Endothelial cell (in vitro differentiated cells): Measurements from ENCODE around the gene HELZ. TPM values are rescaled to one million over a fixed set of nuclear protein-coding genes. Genes with fewer than 3 reads are reported as not detected.
"Not testable (repeated sequence)": the region's sequence is repeated elsewhere in the genome, so short reads cannot be mapped to it uniquely, and the experiment has no call there.

Source experiments
- DNase-seq: peaks from one replicate; pipeline ENCODE4 v3.0.0; 2021; ENCODE audit warnings: low spot score
- H3K27ac Mint-ChIP-seq: one replicate; pipeline ENCODE4 v1.8.0; 2021; ENCODE audit warnings: mixed read lengths, inconsistent platforms; ENCODE audit not compliant: unreplicated experiment
- H3K27me3 Mint-ChIP-seq: one replicate; pipeline ENCODE4 v1.8.0; 2021; ENCODE audit warnings: mild to moderate bottlenecking, moderate library complexity, mixed read lengths, inconsistent platforms; ENCODE audit not compliant: unreplicated experiment
- H3K36me3 Mint-ChIP-seq: one replicate; pipeline ENCODE4 v1.8.0; 2021; ENCODE audit warnings: mild to moderate bottlenecking, low read depth, mixed read lengths, inconsistent platforms; ENCODE audit not compliant: unreplicated experiment
- H3K4me1 Mint-ChIP-seq: one replicate; pipeline ENCODE4 v1.8.0; 2021; ENCODE audit warnings: mild to moderate bottlenecking, mixed read lengths, inconsistent platforms; ENCODE audit not compliant: unreplicated experiment
- H3K4me3 Mint-ChIP-seq: one replicate; pipeline ENCODE4 v1.8.0; 2021; ENCODE audit warnings: mild to moderate bottlenecking, mixed read lengths, inconsistent platforms; ENCODE audit not compliant: unreplicated experiment
- H3K9me3 Mint-ChIP-seq: one replicate; pipeline ENCODE4 v1.8.0; 2021; ENCODE audit warnings: mixed read lengths, inconsistent platforms; ENCODE audit not compliant: unreplicated experiment
- CTCF ChIP-seq: fragments of 200-600 bp; sonication (generic); IDR thresholded peaks from one replicate; pipeline ENCODE4 v1.5.0; 2021; ENCODE audit warnings: antibody characterized with exemption; ENCODE audit not compliant: unreplicated experiment
- total RNA-seq: library from RNA; stranded (reverse); fragmentation: NEBNext Ultra II Directional; extraction: Animal tissue kit (Norgen Biotek cat#: 25700); gene quantifications from one replicate; pipeline ENCODE4 v1.2.1, GENCODE V29; 2021; ENCODE audit not compliant: unreplicated experiment

The HELZ gene
- total RNA-seq, 1 donor from 2014 or later: 57.0 TPM

GRCh38 chr17:67274466-67274865 is 29.5 kb upstream of the HELZ start:
- H3K4me1 Mint-ChIP-seq: no peaks in the 10 kb centered on the region
- TF ChIP-seq CTCF: no peak
- no peaks in the 10 kb centered on the region for H3K36me3 Mint-ChIP-seq
- DNase-seq: no peak
- no peaks in the 10 kb centered on the region for H3K27me3 Mint-ChIP-seq
- H3K27ac Mint-ChIP-seq: no peak overlapping the region
- no peak overlapping the region for H3K4me3 Mint-ChIP-seq
- H3K9me3 Mint-ChIP-seq: no peaks in the 10 kb centered on the region

GRCh38 chr17:67273900-67274299 is 28.9 kb upstream of the HELZ start:
- no peaks in the 10 kb centered on the region for H3K4me1 Mint-ChIP-seq

GRCh38 chr17:67272312-67273047 is 27.5 kb upstream of the HELZ start:
- TF ChIP-seq CTCF: peak; percentile 57
- H3K4me3 Mint-ChIP-seq: no peak overlapping the region
- no peaks in the 10 kb centered on the region for H3K27me3 Mint-ChIP-seq
- no peaks in the 10 kb centered on the region for H3K9me3 Mint-ChIP-seq
- DNase-seq: peak; percentile 37
- H3K36me3 Mint-ChIP-seq: no peaks in the 10 kb centered on the region
- H3K4me1 Mint-ChIP-seq: no peaks in the 10 kb centered on the region
- no peak overlapping the region for H3K27ac Mint-ChIP-seq

More at GRCh38 chr17:67273900-67274299, 28.9 kb upstream of the HELZ start:
- no peaks in the 10 kb centered on the region for H3K36me3 Mint-ChIP-seq
- no peak overlapping the region for H3K4me3 Mint-ChIP-seq
- no peak overlapping the region for H3K27ac Mint-ChIP-seq
- TF ChIP-seq CTCF: no peak
- H3K9me3 Mint-ChIP-seq: no peaks in the 10 kb centered on the region
- H3K27me3 Mint-ChIP-seq: no peaks in the 10 kb centered on the region
- DNase-seq: no peak

GRCh38 chr17:67271187-67271586 is 26.2 kb upstream of the HELZ start:
- H3K4me1 Mint-ChIP-seq, DNase-seq, H3K9me3 Mint-ChIP-seq, H3K27me3 Mint-ChIP-seq, H3K36me3 Mint-ChIP-seq, H3K4me3 Mint-ChIP-seq, H3K27ac Mint-ChIP-seq: not testable (repeated sequence)

- no peak for TF ChIP-seq CTCF
- Mint-ChIP-seq H3K9me3 (no peaks in the 10 kb centered on the region), H3K4me3 (no peak overlapping the region), H3K4me1 (no peaks in the 10 kb centered on the region), H3K36me3 (no peaks in the 10 kb centered on the region), H3K27ac (no peak overlapping the region), H3K27me3 (no peaks in the 10 kb centered on the region)
- no peak for DNase-seq
Observed at GRCh38 chr17:67270416-67270815, 25.4 kb upstream of the HELZ start.
